Loucy (cell line): Measurements from ENCODE around the gene TRAP1.

Experiments
- H2AFZ ChIP-seq: fragments of 200-600 bp; sonication (generic); 2 replicates; pipeline ENCODE4 v1.6.0; 2016; ENCODE audit warnings: antibody characterized with exemption, mild to moderate bottlenecking, low read length, moderate library complexity
- H3F3A ChIP-seq: fragments of 200-600 bp; 2 replicates; pipeline ENCODE4 v1.6.0; 2016; ENCODE audit warnings: antibody characterized with exemption, low read depth, mild to moderate bottlenecking
- H3K27me3 ChIP-seq: fragments of 200-600 bp; sonication (generic); 2 replicates; pipeline ENCODE4 v1.6.1; 2014; ENCODE audit warnings: low read length, mild to moderate bottlenecking; ENCODE audit not compliant: insufficient read depth, poor library complexity, severe bottlenecking
- H3K36me3 ChIP-seq: fragments of 200-600 bp; sonication (generic); 2 replicates; pipeline ENCODE4 v1.6.1; 2016; ENCODE audit warnings: low read length; ENCODE audit not compliant: insufficient read depth
- H3K4me1 ChIP-seq: fragments of 200-600 bp; sonication (generic); 2 replicates; pipeline ENCODE4 v1.5.1; 2014; ENCODE audit warnings: low read length, mild to moderate bottlenecking; ENCODE audit not compliant: insufficient read depth, poor library complexity, severe bottlenecking
- H3K4me2 ChIP-seq: fragments of 200-600 bp; sonication (generic); 2 replicates; pipeline ENCODE4 v1.6.0; 2014; ENCODE audit warnings: antibody characterized with exemption, low read length, low read depth, mild to moderate bottlenecking; ENCODE audit not compliant: poor library complexity, severe bottlenecking
- H3K4me3 ChIP-seq: fragments of 200-600 bp; sonication (generic); 2 replicates; pipeline ENCODE4 v1.5.1; 2014; ENCODE audit warnings: low read length, mild to moderate bottlenecking, mixed read lengths; ENCODE audit not compliant: poor library complexity, severe bottlenecking
- H3K79me2 ChIP-seq: fragments of 200-600 bp; sonication (generic); 2 replicates; pipeline ENCODE4 v1.6.1; 2014; ENCODE audit warnings: low read length; ENCODE audit not compliant: insufficient read depth
- H3K9ac ChIP-seq: fragments of 200-600 bp; sonication (generic); 2 replicates; pipeline ENCODE4 v1.6.0; 2014; ENCODE audit warnings: mild to moderate bottlenecking, low read depth, low read length, moderate library complexity; ENCODE audit not compliant: poor library complexity, severe bottlenecking
- H3K9me2 ChIP-seq: fragments of 200-600 bp; sonication (generic); replicated peaks from 2 replicates; pipeline ENCODE4 v1.6.1; 2016; ENCODE audit warnings: low read depth, low read length, mixed read lengths
- H3K9me3 ChIP-seq: fragments of 200-600 bp; sonication (generic); 2 replicates; pipeline ENCODE4 v1.6.1; 2014; ENCODE audit warnings: mild to moderate bottlenecking, antibody characterized with exemption, low read length, low read depth; ENCODE audit not compliant: insufficient read depth
- H4K20me1 ChIP-seq: fragments of 200-600 bp; sonication (generic); 2 replicates; pipeline ENCODE4 v1.6.0; 2014; ENCODE audit warnings: antibody characterized with exemption, low read length, mild to moderate bottlenecking; ENCODE audit not compliant: insufficient read depth, poor library complexity, severe bottlenecking
- EZH2phosphoT487 ChIP-seq: fragments of 200-600 bp; IDR thresholded peaks from 2 replicates; pipeline ENCODE4 v1.6.1; 2018; ENCODE audit warnings: antibody characterized with exemption, mild to moderate bottlenecking, moderate library complexity, borderline replicate concordance
- TF ChIP-seq, protein P1 (sequence below): fragments of 200-600 bp; sonication (generic); conservative IDR thresholded peaks from 2 replicates; pipeline ENCODE4 v1.5.1; 2014; ENCODE audit warnings: mild to moderate bottlenecking, antibody characterized with exemption, low read length

Gene TRAP1

DNA sequence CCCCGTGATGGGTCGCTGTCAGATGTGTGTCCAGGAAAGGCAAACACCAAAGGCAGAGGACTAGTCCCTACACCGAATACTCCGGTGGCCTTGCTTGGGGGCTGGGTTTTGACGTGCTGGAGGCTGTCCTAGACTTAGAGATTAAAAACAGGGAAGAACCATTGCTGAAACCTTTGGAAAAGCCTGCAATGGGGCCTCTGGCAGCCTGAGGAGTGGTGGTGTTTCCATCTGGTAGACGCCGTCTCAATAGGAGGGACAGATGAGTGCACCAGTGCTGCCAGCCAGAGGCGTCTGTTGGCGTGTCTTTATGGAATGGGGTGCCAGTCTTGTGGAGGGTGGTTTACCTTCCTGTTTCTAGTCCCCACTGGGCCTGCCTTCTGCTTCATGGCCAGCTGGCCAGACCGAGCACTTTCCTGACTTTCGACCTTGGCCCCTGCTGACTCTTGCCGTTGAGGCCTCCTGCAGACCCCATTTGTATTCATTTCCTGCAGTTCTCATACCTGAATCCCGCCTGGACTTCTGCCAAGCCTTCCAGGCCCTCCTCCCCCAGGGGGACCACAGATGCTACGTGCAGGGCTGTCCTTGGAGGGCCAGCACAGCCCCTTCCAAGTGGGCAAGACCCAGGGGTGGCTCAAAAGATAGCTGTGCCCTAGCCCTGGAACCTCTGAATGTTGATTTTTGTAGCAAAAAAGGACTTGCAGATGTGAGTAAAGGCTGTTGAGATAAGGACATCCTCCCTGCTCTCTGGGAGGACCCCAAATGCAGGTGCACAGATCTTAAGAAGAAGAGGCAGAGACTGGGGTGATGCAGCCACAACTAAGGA, 64.7 kb downstream of the TRAP1 start:
- no peak overlapping the region for H2AFZ ChIP-seq
- peaks cover 8% of the 10 kb centered on the region; the same call in 1 of the 2 replicates for H3K36me3 ChIP-seq
- H3F3A ChIP-seq, result no peaks in the 10 kb centered on the region
- H3K9me2 ChIP-seq, result no peaks in the 10 kb centered on the region
- peaks cover 4% of the 10 kb centered on the region for H3K4me1 ChIP-seq
- no peak overlapping the region for H3K4me3 ChIP-seq
- no peak overlapping the region for H3K4me2 ChIP-seq
- no peak overlapping the region for H3K9ac ChIP-seq
- H3K79me2 ChIP-seq, result no peaks in the 10 kb centered on the region
- TF ChIP-seq EZH2phosphoT487, result no peak
- TF ChIP-seq, protein P1, sequence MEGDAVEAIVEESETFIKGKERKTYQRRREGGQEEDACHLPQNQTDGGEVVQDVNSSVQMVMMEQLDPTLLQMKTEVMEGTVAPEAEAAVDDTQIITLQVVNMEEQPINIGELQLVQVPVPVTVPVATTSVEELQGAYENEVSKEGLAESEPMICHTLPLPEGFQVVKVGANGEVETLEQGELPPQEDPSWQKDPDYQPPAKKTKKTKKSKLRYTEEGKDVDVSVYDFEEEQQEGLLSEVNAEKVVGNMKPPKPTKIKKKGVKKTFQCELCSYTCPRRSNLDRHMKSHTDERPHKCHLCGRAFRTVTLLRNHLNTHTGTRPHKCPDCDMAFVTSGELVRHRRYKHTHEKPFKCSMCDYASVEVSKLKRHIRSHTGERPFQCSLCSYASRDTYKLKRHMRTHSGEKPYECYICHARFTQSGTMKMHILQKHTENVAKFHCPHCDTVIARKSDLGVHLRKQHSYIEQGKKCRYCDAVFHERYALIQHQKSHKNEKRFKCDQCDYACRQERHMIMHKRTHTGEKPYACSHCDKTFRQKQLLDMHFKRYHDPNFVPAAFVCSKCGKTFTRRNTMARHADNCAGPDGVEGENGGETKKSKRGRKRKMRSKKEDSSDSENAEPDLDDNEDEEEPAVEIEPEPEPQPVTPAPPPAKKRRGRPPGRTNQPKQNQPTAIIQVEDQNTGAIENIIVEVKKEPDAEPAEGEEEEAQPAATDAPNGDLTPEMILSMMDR, result no peak
- H4K20me1 ChIP-seq, result no peaks in the 10 kb centered on the region
- H3K27me3 ChIP-seq, result no peaks in the 10 kb centered on the region
- H3K9me3 ChIP-seq, result no peaks in the 10 kb centered on the region

DNA sequence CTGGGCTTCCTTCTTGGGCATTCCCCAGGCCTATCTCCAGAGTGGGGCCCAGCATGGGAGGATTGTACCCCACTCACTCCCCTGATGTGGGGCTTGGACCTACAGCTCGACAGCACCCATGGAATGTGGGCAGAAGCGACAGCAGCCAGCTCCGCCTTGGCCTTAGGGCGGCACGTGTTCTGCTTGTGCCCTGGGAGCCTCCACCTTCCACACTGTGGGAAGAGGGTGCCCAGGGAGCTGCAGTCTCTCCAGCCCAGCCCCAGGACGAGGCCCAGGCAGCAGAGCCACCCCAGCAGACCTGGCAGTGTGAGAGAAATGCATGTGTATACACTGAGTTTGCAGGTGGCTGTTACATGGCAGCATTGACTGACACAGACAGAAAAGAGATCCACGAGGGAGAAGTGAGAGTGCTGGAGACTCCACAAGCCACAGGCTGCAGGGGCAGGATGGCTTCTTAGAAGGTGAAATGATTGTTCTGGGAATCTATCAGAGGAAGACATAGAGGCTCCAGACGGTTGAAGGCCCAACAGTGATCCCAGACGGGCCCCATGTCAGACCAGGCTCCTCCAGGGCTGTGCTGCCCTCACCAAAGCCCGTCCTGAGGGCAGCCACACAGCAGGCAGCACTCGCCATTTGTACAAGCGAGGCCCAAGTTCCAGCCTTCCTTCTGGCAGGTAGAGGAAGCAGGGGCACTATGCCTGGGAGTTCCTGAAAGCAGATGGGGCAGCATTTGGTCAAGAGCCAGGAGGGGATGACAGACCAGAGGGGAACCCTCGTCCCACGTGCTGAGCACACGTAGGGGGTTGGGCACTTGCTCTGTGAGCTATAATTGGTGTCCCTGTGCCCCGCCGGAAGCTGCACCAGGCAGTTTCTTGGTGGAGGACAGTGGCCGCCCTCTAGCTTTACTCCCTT, 65.6 kb downstream of the TRAP1 start:
- Histone ChIP-seq H2AFZ (no peak overlapping the region), H3K9ac (no peak overlapping the region), H3K4me1 (peaks cover 4% of the 10 kb centered on the region), H3K36me3 (no peaks in the 10 kb centered on the region), H3K4me3 (no peak overlapping the region), H3K27me3 (no peaks in the 10 kb centered on the region), H4K20me1 (no peaks in the 10 kb centered on the region), H3K9me2 (no peaks in the 10 kb centered on the region), H3F3A (no peaks in the 10 kb centered on the region), H3K79me2 (no peaks in the 10 kb centered on the region), H3K4me2 (no peak overlapping the region), H3K9me3 (no peaks in the 10 kb centered on the region)
- TF ChIP-seq, protein P1, result no peak

DNA sequence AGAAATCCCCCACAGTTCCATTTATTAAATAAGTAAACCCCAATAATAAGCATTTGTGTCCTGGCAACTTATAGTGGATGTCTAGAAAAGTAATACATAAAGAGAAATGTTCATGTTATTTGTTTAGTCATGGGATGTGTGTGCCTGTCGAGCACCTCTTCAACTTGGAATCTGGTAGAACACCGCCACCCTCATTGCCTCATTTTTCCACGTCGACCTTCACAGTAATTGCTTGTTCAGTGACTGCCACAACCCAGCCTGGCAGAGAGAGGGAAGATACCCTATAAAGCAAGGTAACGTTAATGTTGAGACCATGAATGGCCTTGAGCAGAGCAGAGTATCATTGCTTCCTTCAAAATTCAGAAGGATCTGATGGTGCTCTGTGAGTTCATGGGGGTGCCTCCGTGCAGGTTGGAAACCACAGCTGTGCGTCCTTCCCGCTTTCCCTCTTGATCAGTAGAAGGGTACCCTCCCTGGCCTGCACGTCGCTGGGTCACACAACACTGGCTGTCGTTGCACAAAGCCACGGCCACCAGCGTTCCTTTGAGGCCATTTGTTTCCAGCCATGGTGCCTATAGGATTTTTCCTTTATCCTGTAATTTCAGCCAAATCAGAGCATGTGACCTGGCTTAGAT, 66.6 kb downstream of the TRAP1 start:
- Histone ChIP-seq H3K27me3 (no peaks in the 10 kb centered on the region), H3K4me1 (peaks cover 4% of the 10 kb centered on the region), H3K9me2 (no peaks in the 10 kb centered on the region), H3K36me3 (no peaks in the 10 kb centered on the region), H4K20me1 (no peaks in the 10 kb centered on the region), H3K79me2 (no peaks in the 10 kb centered on the region), H3K9me3 (no peaks in the 10 kb centered on the region), H3K9ac (no peak overlapping the region), H3F3A (no peaks in the 10 kb centered on the region), H3K4me3 (no peak overlapping the region), H2AFZ (no peak overlapping the region), H3K4me2 (no peak overlapping the region)
- TF ChIP-seq EZH2phosphoT487, result no peak
- TF ChIP-seq, protein P1, result no peak
